Measurements from ENCODE around the gene CERS4.

The CERS4 gene

DNA sequence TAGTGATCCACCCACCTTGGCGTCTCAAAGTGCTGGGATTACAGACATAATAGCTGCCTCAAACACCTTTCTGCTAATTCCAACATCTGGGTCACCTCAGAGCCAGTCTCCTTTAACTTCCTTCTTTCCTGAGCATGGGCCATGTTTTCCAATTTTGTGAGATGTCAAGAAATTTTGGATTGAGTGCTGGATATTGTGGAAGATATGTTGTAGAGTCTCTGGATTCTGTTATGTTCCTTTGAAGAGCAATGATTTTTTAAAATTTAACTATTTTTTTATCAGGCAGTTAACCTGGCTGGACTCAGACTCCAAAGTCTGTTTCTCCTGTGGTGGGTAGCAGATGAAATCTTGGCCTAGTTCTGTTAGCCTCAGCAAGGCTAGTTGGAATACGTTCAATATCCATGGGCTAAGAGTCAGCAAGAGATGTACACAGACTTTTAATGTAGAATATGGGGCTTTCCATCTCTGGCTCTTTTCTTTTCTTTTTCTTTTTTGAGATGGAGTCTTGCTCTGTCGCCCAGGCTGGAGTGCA is 22.0 kb downstream of the CERS4 start:
- H3K27ac ChIP-seq (ENCODE audit: low read depth, low read length, poor library complexity, severe bottlenecking): no peak overlapping the region
- no peaks in the 10 kb centered on the region for H3K79me2 ChIP-seq (ENCODE audit: insufficient read depth, low read length)
- H2AFZ ChIP-seq (ENCODE audit: low read length): no peak overlapping the region
- H3K27me3 ChIP-seq (ENCODE audit: insufficient read depth, low read length): no peaks in the 10 kb centered on the region
- H3F3A ChIP-seq (ENCODE audit: insufficient read depth, low read length): no peaks in the 10 kb centered on the region
- no peaks in the 10 kb centered on the region for H3K9me3 ChIP-seq (ENCODE audit: low read length)
- no peaks in the 10 kb centered on the region for H4K20me1 ChIP-seq (ENCODE audit: insufficient read depth, low read length)
- TF ChIP-seq EZH2 (IDR thresholded peaks at IDR 0.05; ENCODE audit: borderline replicate concordance, low read length): no peak
- TF ChIP-seq, protein P1, sequence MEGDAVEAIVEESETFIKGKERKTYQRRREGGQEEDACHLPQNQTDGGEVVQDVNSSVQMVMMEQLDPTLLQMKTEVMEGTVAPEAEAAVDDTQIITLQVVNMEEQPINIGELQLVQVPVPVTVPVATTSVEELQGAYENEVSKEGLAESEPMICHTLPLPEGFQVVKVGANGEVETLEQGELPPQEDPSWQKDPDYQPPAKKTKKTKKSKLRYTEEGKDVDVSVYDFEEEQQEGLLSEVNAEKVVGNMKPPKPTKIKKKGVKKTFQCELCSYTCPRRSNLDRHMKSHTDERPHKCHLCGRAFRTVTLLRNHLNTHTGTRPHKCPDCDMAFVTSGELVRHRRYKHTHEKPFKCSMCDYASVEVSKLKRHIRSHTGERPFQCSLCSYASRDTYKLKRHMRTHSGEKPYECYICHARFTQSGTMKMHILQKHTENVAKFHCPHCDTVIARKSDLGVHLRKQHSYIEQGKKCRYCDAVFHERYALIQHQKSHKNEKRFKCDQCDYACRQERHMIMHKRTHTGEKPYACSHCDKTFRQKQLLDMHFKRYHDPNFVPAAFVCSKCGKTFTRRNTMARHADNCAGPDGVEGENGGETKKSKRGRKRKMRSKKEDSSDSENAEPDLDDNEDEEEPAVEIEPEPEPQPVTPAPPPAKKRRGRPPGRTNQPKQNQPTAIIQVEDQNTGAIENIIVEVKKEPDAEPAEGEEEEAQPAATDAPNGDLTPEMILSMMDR (IDR thresholded peaks at IDR 0.05; ENCODE audit: low read length): no peak
- H3K36me3 ChIP-seq (ENCODE audit: insufficient read depth, low read length): peaks cover 4% of the 10 kb centered on the region
- no peaks in the 10 kb centered on the region for H3K4me1 ChIP-seq (ENCODE audit: insufficient read depth, low read length, severe bottlenecking)
- H3K4me2 ChIP-seq (ENCODE audit: low read length): no peak overlapping the region
- H3K9me2 ChIP-seq (ENCODE audit: low read depth, low read length): no peaks in the 10 kb centered on the region
- no peak overlapping the region for H3K4me3 ChIP-seq (ENCODE audit: low read depth, low read length, poor library complexity, severe bottlenecking)
- H3K9ac ChIP-seq (ENCODE audit: low read length): no peak overlapping the region

DNA sequence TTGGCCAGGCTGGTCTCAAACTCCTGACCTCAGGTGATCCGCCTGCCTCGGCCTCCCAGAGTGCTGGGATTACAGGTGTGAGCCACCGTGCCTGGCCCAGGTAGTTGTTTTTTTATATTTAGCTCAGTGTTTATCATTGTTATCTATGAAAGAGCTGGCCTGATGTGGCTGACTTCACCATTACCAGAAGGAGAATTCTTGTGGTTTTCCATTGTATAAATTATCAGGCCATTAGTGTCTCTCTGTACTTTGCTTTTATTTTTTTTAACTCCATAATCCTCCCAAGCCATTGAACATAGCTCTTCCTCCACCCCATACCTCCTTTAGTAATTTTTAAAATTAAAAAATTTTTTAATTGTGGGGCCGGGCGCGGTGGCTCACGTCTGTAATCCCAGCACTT is 24.2 kb downstream of the CERS4 start:
- H3K27me3 ChIP-seq (ENCODE audit: insufficient read depth, low read length): no peaks in the 10 kb centered on the region
- H3K27ac ChIP-seq (ENCODE audit: low read depth, low read length, poor library complexity, severe bottlenecking): no peak overlapping the region
- H3F3A ChIP-seq (ENCODE audit: insufficient read depth, low read length): no peaks in the 10 kb centered on the region
- no peaks in the 10 kb centered on the region for H3K4me1 ChIP-seq (ENCODE audit: insufficient read depth, low read length, severe bottlenecking)
- H4K20me1 ChIP-seq (ENCODE audit: insufficient read depth, low read length): no peaks in the 10 kb centered on the region
- H3K36me3 ChIP-seq (ENCODE audit: insufficient read depth, low read length): peaks cover 4% of the 10 kb centered on the region
- H3K4me3 ChIP-seq (ENCODE audit: low read depth, low read length, poor library complexity, severe bottlenecking): no peak overlapping the region
- no peak overlapping the region for H3K4me2 ChIP-seq (ENCODE audit: low read length)
- TF ChIP-seq EZH2 (IDR thresholded peaks at IDR 0.05; ENCODE audit: borderline replicate concordance, low read length): no peak
- TF ChIP-seq, protein P1 (IDR thresholded peaks at IDR 0.05; ENCODE audit: low read length): no peak
- H3K79me2 ChIP-seq (ENCODE audit: insufficient read depth, low read length): no peaks in the 10 kb centered on the region
- H3K9me2 ChIP-seq (ENCODE audit: low read depth, low read length): no peaks in the 10 kb centered on the region
- no peak overlapping the region for H2AFZ ChIP-seq (ENCODE audit: low read length)
- H3K9ac ChIP-seq (ENCODE audit: low read length): no peak overlapping the region
- no peaks in the 10 kb centered on the region for H3K9me3 ChIP-seq (ENCODE audit: low read length)

DNA sequence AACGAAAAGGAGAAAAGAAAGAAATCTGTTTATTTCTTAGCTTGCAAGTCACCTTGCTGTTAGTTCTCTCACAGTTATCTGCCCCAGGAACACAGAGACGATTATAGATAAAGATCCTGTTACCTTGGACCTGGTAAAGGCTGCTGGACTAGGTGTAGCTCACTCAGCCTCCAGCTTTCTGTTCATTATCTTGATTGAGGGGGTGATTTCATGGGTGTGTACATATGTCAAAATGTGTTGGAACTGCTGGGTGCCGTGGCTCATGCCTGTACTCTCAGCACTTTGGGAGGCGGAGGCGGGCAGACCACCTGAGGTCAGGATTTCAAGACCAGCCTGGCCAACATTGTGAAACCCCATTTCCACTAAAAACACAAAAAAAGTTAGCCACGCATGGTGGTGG is 27.9 kb downstream of the CERS4 start:
- Histone ChIP-seq H3K36me3 (ENCODE audit: insufficient read depth, low read length) (peaks cover 17% of the 10 kb centered on the region), H3K4me1 (ENCODE audit: insufficient read depth, low read length, severe bottlenecking) (peaks cover 12% of the 10 kb centered on the region), H3K4me3 (ENCODE audit: low read depth, low read length, poor library complexity, severe bottlenecking) (no peak overlapping the region), H4K20me1 (ENCODE audit: insufficient read depth, low read length) (no peaks in the 10 kb centered on the region), H3K9ac (ENCODE audit: low read length) (no peak overlapping the region), H3K9me3 (ENCODE audit: low read length) (no peaks in the 10 kb centered on the region), H3K9me2 (ENCODE audit: low read depth, low read length) (no peaks in the 10 kb centered on the region), H3K4me2 (ENCODE audit: low read length) (no peak overlapping the region), H3F3A (ENCODE audit: insufficient read depth, low read length) (no peaks in the 10 kb centered on the region), H3K27ac (ENCODE audit: low read depth, low read length, poor library complexity, severe bottlenecking) (no peak overlapping the region), H3K79me2 (ENCODE audit: insufficient read depth, low read length) (no peaks in the 10 kb centered on the region), H2AFZ (ENCODE audit: low read length) (no peak overlapping the region), H3K27me3 (ENCODE audit: insufficient read depth, low read length) (no peaks in the 10 kb centered on the region)
- TF ChIP-seq EZH2 (IDR thresholded peaks at IDR 0.05; ENCODE audit: borderline replicate concordance, low read length): no peak
- TF ChIP-seq, protein P1 (IDR thresholded peaks at IDR 0.05; ENCODE audit: low read length): no peak
